HCT116 (cell line): ENCODE data around the gene LEFTY2. TPM values are rescaled to one million over a fixed set of nuclear protein-coding genes. Genes with fewer than 3 reads are reported as not detected.

ENCODE experiments used
- ATAC-seq: fragments of 200-7000 bp; cut with Tn5 transposase; 2 replicates; pipeline ENCODE4 v1.9.1; 2020; ENCODE audit warnings: mild to moderate bottlenecking, moderate library complexity
- BruUV-seq: library from RNA; stranded (reverse); fragments of 400-500 nt; replicated peaks from 2 replicates; lab custom pipeline; 2021; lab: Mats Ljungman, UMichigan
- CTCF ChIA-PET: fragments of 300-600 bp; sonication (Branson Sonifier 250); formaldehyde crosslinking; loops from one replicate; lab custom pipeline; 2021; ENCODE audit warnings: antibody characterized with exemption; lab: Charles Lee
- POLR2A ChIA-PET: fragments of 300-600, 350-600 bp; sonication (Branson Sonifier 250); formaldehyde crosslinking; loops from one replicate; lab custom pipeline; 2021; ENCODE audit warnings: antibody characterized with exemption; lab: Charles Lee
- RAD21 ChIA-PET, 2 experiments: fragments of 300-600 bp; sonication (Branson Sonifier 250); formaldehyde crosslinking; loops; one replicate each; lab custom pipeline; 2023; ENCODE audit warnings: low total read pairs in 2 of 2; ENCODE audit not compliant: uncharacterized antibody in 2 of 2, unreplicated experiment in 2 of 2, low non-redundant PET in 1 of 2; lab: Charles Lee
- DNase-seq: peaks from one replicate; pipeline ENCODE4 v3.0.0-alpha.2; 2010; ENCODE audit warnings: low read depth, low spot score
- H2AFZ ChIP-seq: fragments of 200-600 bp; shearing (Covaris generic), sonication (generic); 2 replicates; pipeline ENCODE4 v1.6.1; 2017; ENCODE audit warnings: low read depth, mixed run types, mixed read lengths, antibody characterized with exemption, low read length; ENCODE audit not compliant: poor library complexity, severe bottlenecking
- H3K27ac ChIP-seq: 2 replicates; pipeline ENCODE4 v1.5.1; 2012; ENCODE audit warnings: low read depth, low read length
- H3K27me3 ChIP-seq: fragments of 200-600 bp; sonication (generic); 2 replicates; pipeline ENCODE4 v1.6.1; 2016; ENCODE audit warnings: mixed run types, low read length, mixed read lengths; ENCODE audit not compliant: insufficient read depth
- H3K36me3 ChIP-seq, 2 experiments: fragments of 200-500 bp in 1 of 2; fragments of 200-600 bp in 1 of 2; sonication (Bioruptor generic) in 1 of 2; sonication (generic) in 1 of 2; 2 replicates each; pipeline versions ENCODE4 v1.5.1 to v1.6.1; 2014 to 2016; ENCODE audit warnings: low read length in 2 of 2, inconsistent platforms in 1 of 2, mixed read lengths in 1 of 2, mixed run types in 1 of 2; ENCODE audit not compliant: insufficient read depth in 2 of 2, control insufficient read depth in 1 of 2
- H3K4me1 ChIP-seq, 2 experiments: fragments of 200-600 bp in 1 of 2; sonication (generic) in 1 of 2; 2 replicates each; pipeline versions ENCODE4 v1.5.1 to v1.6.1; 2012 to 2017; ENCODE audit warnings: low read length in 2 of 2, inconsistent platforms in 1 of 2, mild to moderate bottlenecking in 1 of 2, mixed read lengths in 1 of 2, mixed run types in 1 of 2, moderate library complexity in 1 of 2; ENCODE audit not compliant: insufficient read depth in 2 of 2, control insufficient read depth in 1 of 2
- H3K4me2 ChIP-seq: fragments of 200-600 bp; sonication (generic); 2 replicates; pipeline ENCODE4 v1.6.1; 2017; ENCODE audit warnings: mixed run types, low read length, mixed read lengths
- H3K4me3 ChIP-seq, 2 experiments: fragments of 200-600 bp in 1 of 2; sonication (generic) in 1 of 2; replicated peaks in 1 of 2; 2 replicates each; pipeline ENCODE4 v1.5.1; 2011 to 2016; ENCODE audit warnings: low read length in 2 of 2, control low read depth in 1 of 2, low read depth in 1 of 2, mild to moderate bottlenecking in 1 of 2, mixed read lengths in 1 of 2, mixed run types in 1 of 2
- H3K79me2 ChIP-seq: fragments of 200-600 bp; sonication (generic); 2 replicates; pipeline ENCODE4 v1.6.1; 2017; ENCODE audit warnings: mild to moderate bottlenecking, mixed run types, low read length, moderate library complexity, mixed read lengths; ENCODE audit not compliant: insufficient read depth
- H3K9ac ChIP-seq: fragments of 200-600 bp; sonication (generic); 2 replicates; pipeline ENCODE4 v1.6.1; 2016; ENCODE audit warnings: low read length, mixed read lengths
- H3K9me2 ChIP-seq: fragments of 200-600 bp; sonication (generic), shearing (Covaris generic); 2 replicates; pipeline ENCODE4 v1.6.1; 2017; ENCODE audit warnings: mixed run types, mild to moderate bottlenecking, moderate library complexity; ENCODE audit not compliant: insufficient read depth
- H3K9me3 ChIP-seq, 2 experiments: fragments of 200-500 bp in 1 of 2; fragments of 200-600 bp in 1 of 2; sonication (Bioruptor generic) in 1 of 2; sonication (generic) in 1 of 2; 2 replicates each; pipeline ENCODE4 v1.6.1; 2014 to 2017; ENCODE audit warnings: low read length in 2 of 2, mixed read lengths in 2 of 2, inconsistent platforms in 1 of 2, low read depth in 1 of 2, mild to moderate bottlenecking in 1 of 2, mixed run types in 1 of 2, moderate library complexity in 1 of 2; ENCODE audit not compliant: control insufficient read depth in 1 of 2, insufficient read depth in 1 of 2
- H4K20me1 ChIP-seq: fragments of 200-600 bp; sonication (generic), shearing (Covaris generic); 2 replicates; pipeline ENCODE4 v1.6.1; 2017; ENCODE audit warnings: mixed run types, mild to moderate bottlenecking, moderate library complexity; ENCODE audit not compliant: insufficient read depth
- CEBPB ChIP-seq: IDR thresholded peaks from 2 replicates; pipeline ENCODE4 v1.6.1; 2012; ENCODE audit warnings: low read depth
- EGR1 ChIP-seq: IDR thresholded peaks from 2 replicates; pipeline ENCODE4 v1.6.1; 2012; ENCODE audit warnings: low read depth
- ELF1 ChIP-seq: IDR thresholded peaks from 2 replicates; pipeline ENCODE4 v1.6.1; 2012; ENCODE audit warnings: low read depth, borderline replicate concordance
- EZH2 ChIP-seq: fragments of 200-600 bp; sonication (generic); IDR thresholded peaks from 2 replicates; pipeline ENCODE4 v1.6.1; 2017; ENCODE audit warnings: antibody characterized with exemption, mixed run types
- JUND ChIP-seq: IDR thresholded peaks from 2 replicates; pipeline ENCODE4 v1.6.1; 2012
- POLR2A ChIP-seq: IDR thresholded peaks from 2 replicates; pipeline ENCODE4 v1.7.0; 2011; ENCODE audit warnings: borderline replicate concordance; ENCODE audit not compliant: insufficient read depth, insufficient read length; ENCODE audit errors: extremely low read depth
- SIN3A ChIP-seq: IDR thresholded peaks from 2 replicates; pipeline ENCODE4 v1.6.1; 2012; ENCODE audit warnings: low read depth
- SRF ChIP-seq: IDR thresholded peaks from 2 replicates; pipeline ENCODE4 v1.6.1; 2012; ENCODE audit warnings: low read depth
- ZFX ChIP-seq: fragments of 450-650 bp; IDR thresholded peaks from 2 replicates; pipeline ENCODE4 v1.6.1; 2017
- intact Hi-C: fragments of 100-400 bp; cut with micrococcal nuclease; formaldehyde crosslinking; loops from 2 replicates; pipeline ENCODE4 v1.10.0; 2022
- total RNA-seq: library from RNA; stranded (reverse); gene quantifications from one replicate; pipeline ENCODE4 v1.2.1, GENCODE V29; 2021; ENCODE audit not compliant: unreplicated experiment
- TF ChIP-seq, protein P1 (sequence below): IDR thresholded peaks from 2 replicates; pipeline ENCODE4 v1.6.1; 2011; ENCODE audit warnings: mild to moderate bottlenecking, low read length, moderate library complexity; ENCODE audit not compliant: insufficient replicate concordance; ENCODE audit errors: extremely low read depth
- TF ChIP-seq, protein P2 (sequence below), 3 experiments: fragments of 200-600 bp in 1 of 3; sonication (generic) in 1 of 3; IDR thresholded peaks in 2 of 3; conservative IDR thresholded peaks in 1 of 3; 2 replicates each; pipeline ENCODE4 v1.5.1; 2012 to 2017; ENCODE audit warnings: low read depth in 2 of 3, low read length in 2 of 3, antibody characterized with exemption in 1 of 3, borderline replicate concordance in 1 of 3, control low read depth in 1 of 3, mild to moderate bottlenecking in 1 of 3, mixed read lengths in 1 of 3, mixed run types in 1 of 3, moderate library complexity in 1 of 3; ENCODE audit not compliant: insufficient read depth in 1 of 3

LEFTY2 gene
- total RNA-seq, 1 experiment from 2014 or later, result not detected

DNA sequence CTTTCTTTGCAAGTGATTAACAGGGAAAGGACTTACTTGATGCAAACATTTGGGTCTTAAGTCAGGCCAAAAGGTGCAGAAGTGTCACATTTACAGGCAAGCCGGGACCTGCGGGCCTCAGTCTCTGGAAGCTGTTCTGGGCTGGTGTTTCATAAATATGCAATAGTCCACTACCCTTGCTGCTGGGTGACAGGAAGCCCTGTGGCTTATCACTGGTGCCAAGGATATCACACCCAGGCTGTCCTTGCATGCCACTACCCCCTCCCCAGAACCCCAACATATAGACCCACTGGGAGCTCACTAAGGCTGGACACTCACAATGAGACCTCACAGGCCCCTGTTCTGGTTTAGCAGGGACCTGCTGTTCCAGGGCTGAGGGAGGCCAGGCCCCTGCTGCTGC, 3.4 kb upstream of the LEFTY2 start:
- no peak overlapping the region for H3K4me3 ChIP-seq
- H3K79me2 ChIP-seq, result no peaks in the 10 kb centered on the region
- ChIA-PET RAD21 (no interaction called here), POLR2A (no interaction called here), CTCF (no interaction called here)
- no peak overlapping the region for H3K9ac ChIP-seq
- no peaks in the 10 kb centered on the region for H3K4me1 ChIP-seq
- no peaks in the 10 kb centered on the region for H4K20me1 ChIP-seq
- no peaks in the 10 kb centered on the region for H3K36me3 ChIP-seq
- H3K9me3 ChIP-seq, result no peaks in the 10 kb centered on the region
- intact Hi-C loops, result no loop called here
- H2AFZ ChIP-seq, result no peak overlapping the region
- no peaks in the 10 kb centered on the region for H3K9me2 ChIP-seq
- no TSS peak for BruUV-seq
- TF ChIP-seq EGR1 (no peak), SIN3A (no peak), ELF1 (no peak), ZFX (no peak), SRF (no peak), POLR2A (no peak)
- TF ChIP-seq, protein P1, sequence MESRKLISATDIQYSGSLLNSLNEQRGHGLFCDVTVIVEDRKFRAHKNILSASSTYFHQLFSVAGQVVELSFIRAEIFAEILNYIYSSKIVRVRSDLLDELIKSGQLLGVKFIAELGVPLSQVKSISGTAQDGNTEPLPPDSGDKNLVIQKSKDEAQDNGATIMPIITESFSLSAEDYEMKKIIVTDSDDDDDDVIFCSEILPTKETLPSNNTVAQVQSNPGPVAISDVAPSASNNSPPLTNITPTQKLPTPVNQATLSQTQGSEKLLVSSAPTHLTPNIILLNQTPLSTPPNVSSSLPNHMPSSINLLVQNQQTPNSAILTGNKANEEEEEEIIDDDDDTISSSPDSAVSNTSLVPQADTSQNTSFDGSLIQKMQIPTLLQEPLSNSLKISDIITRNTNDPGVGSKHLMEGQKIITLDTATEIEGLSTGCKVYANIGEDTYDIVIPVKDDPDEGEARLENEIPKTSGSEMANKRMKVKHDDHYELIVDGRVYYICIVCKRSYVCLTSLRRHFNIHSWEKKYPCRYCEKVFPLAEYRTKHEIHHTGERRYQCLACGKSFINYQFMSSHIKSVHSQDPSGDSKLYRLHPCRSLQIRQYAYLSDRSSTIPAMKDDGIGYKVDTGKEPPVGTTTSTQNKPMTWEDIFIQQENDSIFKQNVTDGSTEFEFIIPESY, result no peak
- TF ChIP-seq, all 23 proteins: peak for 0
- ATAC-seq (no peak), DNase-seq (no peak)
- Histone ChIP-seq H3K4me2 (no peak overlapping the region), H3K27me3 (no peaks in the 10 kb centered on the region), H3K27ac (no peak overlapping the region)

DNA sequence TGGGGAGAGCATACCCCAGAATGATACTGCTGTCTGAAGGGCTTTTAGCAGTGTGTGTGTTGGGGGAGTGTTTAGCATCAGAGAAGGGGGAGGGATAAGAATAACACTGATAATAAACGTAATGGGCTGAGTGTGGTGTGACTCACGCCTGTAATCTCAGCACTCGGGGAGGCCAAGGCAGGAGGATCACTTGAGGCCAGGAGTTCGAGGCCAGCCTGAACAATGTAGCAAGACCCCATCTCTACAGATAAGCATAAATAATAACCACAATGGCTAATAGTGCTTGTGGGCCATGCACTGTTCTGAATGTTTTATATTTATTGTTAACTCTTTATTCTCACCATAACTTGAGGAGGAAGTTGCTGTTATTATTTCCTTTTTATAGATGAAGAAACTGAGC, 2.6 kb upstream of the LEFTY2 start:
- ChIA-PET POLR2A (no interaction called here), CTCF (no interaction called here), RAD21 (no interaction called here)
- intact Hi-C loops, result no loop called here
- Histone ChIP-seq H3K9ac (no peak overlapping the region), H3K4me1 (no peaks in the 10 kb centered on the region), H3K36me3 (no peaks in the 10 kb centered on the region), H3K79me2 (no peaks in the 10 kb centered on the region), H4K20me1 (no peaks in the 10 kb centered on the region), H3K9me3 (no peaks in the 10 kb centered on the region), H3K4me2 (no peak overlapping the region), H3K9me2 (no peaks in the 10 kb centered on the region), H2AFZ (no peak overlapping the region), H3K27me3 (no peaks in the 10 kb centered on the region), H3K4me3 (no peak overlapping the region), H3K27ac (no peak overlapping the region)
- DNase-seq, result no peak
- TF ChIP-seq ELF1, result no peak
- TF ChIP-seq, protein P2, sequence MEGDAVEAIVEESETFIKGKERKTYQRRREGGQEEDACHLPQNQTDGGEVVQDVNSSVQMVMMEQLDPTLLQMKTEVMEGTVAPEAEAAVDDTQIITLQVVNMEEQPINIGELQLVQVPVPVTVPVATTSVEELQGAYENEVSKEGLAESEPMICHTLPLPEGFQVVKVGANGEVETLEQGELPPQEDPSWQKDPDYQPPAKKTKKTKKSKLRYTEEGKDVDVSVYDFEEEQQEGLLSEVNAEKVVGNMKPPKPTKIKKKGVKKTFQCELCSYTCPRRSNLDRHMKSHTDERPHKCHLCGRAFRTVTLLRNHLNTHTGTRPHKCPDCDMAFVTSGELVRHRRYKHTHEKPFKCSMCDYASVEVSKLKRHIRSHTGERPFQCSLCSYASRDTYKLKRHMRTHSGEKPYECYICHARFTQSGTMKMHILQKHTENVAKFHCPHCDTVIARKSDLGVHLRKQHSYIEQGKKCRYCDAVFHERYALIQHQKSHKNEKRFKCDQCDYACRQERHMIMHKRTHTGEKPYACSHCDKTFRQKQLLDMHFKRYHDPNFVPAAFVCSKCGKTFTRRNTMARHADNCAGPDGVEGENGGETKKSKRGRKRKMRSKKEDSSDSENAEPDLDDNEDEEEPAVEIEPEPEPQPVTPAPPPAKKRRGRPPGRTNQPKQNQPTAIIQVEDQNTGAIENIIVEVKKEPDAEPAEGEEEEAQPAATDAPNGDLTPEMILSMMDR (IDR thresholded peaks at IDR 0.05 in 2 of 3, conservative IDR thresholded peaks at IDR 0.05 in 1 of 3; ENCODE audit: borderline replicate concordance in 1 of 3, insufficient read depth in 1 of 3, low read depth in 2 of 3, low read length in 2 of 3), result no peak
- TF ChIP-seq JUND, result no peak
- no peak for TF ChIP-seq CEBPB
- TF ChIP-seq EZH2, result no peak
- no peak for ATAC-seq
- BruUV-seq, result no TSS peak
